NOMO-1 treated with DMSO at 0.1 percent for 48 hours (cell line): ENCODE results near the gene IFT52.
A peak's percentile ranks its signal among the peaks of the same experiment; 100 is the strongest.
"Not testable (repeated sequence)": the region's sequence is repeated elsewhere in the genome, so short reads cannot be mapped to it uniquely, and the experiment has no call there.

ENCODE experiments used
- DNase-seq: peaks from one replicate; lab custom pipeline; 2025; ENCODE audit not compliant: unreplicated experiment; lab: John Stamatoyannopoulos, UW

IFT52 gene

DNA sequence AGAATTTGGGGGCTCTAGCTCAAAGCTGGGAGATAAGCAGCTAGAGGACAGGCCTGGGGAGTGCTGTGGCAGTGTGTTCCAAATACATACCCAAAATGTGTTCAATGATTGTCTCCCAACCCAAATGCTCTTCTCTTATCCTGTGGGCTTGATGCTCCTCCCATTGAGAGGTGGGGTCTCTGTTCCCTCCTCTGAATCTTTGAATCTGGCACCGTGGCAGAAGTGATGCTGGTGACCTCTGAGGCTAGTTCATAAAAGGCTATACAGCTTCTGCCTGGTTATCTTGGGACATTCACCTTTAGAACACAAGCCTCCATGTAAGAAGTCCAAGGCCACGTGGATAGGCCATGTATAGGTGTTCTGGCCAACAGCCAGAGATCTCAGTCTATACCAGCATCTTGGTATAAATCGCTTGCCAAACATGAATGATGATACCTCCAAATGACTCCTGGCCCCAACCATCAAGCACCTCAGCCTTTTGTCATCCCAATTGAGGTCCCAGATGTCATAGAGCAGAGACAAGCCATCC is 60.3 kb downstream of the IFT52 start:
- DNase-seq, result no peak

DNA sequence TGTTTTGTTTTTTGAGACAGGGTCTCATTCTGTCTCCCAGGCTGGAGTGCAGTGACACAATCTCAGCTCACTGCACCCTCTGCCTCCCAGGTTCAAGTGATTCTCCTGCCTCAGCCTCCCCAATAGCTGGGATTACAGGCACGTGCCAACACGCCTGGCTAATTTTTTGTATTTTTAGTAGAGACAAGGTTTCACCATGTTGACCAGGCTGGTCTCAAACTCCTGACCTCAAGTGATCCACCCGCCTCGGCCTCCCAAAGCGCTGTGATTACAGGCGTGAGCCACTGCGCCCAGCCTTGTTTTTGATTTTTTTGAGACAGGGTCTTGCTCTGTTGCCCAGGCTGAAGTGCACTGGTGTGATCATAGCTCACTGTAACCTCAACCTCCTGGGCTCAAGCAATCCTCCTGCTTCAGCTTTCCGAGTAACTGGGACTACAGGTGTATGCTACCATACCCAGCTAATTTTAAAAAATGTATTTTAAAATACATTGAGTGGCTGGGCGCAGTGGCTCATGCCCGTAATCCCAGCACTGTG is 61.0 kb downstream of the IFT52 start:
- not testable (repeated sequence) for DNase-seq

DNA sequence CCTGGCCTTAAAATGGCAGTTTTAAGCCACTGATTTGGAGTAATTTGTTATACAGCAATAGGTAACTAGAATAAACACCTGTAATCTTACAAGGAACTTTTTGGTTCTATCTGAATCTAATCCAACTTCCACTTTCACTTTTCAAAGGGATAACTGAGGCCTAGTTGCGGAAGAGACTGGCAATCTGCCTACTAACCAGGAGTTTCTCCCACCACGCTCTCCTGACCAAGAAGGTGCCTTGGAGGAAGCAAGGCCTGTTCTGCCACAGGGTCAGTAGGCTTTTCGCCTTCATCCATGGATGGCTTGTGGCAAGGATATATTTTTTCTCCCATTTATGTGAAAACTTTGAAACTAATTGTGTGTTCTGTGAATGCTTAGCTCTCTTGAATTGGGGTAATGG is 63.2 kb downstream of the IFT52 start:
- DNase-seq, result no peak

DNA sequence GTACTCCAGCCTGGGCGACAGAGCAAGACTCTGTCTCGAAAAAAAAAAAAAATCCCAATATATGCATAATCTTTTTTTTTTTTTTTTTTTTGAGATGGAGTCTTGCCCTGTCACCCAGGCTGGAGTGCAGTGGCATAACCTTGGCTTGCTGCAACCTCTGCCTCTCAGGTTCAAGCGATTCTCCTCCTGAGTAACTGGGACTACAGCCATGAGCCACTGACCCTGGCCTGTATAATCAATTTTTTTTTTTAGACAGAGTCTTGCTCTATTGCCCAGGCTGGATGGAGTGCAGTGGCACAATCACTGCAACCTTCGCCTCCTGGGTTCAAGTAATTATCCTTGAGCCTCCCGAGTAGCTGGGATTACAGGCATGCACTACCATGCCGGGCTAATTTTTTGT is 64.4 kb downstream of the IFT52 start:
- DNase-seq, result not testable (repeated sequence)

DNA sequence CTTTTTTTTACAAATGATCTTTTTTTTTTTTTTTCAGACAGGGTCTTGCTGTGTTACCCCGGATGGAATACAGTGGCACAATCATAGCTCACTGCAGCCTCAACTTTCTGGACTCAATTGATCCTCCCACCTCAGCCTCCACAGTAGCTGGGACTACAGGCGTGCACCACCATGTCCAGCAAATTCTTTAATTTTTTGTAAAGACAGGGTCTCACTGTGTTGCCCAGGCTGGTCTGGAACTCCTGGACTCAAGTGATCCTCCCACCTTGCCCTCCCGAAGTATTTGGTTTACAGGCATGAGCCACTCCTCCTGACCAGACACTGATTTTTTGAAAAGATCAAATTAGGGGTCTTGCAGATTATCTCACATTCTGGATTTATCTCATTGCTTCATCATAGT is 65.2 kb downstream of the IFT52 start:
- DNase-seq, result no peak

DNA sequence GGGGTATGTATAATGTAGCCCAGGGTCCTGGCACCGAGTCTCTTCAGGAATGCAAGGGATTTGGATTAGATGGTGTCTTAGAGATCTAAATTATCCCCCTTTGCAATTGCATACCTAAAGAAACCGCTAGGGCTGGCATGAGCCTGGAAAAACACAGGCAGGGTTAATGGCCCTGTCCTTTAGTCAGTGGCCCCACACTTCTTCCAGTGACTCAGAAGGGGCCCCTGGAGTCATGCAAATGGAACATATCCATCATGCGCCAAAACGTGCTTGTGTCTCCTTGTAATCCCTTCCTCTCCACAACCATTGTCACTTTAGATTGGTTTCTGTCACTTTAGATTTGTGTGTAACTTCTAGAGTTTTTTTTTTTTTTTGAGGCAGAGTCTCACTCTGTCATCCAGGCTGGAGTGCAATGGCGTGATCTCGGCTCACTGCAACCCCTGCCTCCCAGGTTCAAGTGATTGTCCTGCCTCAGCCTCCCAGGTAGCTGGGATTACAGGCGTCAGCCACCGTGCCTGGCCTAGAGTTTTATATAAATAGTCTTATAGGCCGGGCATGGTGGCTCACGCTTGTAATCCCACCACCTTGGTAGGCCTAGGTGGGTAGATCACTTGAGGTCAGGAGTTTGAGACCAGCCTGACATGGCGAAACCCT is 67.5 kb downstream of the IFT52 start:
- DNase-seq, result peak; percentile 31

DNA sequence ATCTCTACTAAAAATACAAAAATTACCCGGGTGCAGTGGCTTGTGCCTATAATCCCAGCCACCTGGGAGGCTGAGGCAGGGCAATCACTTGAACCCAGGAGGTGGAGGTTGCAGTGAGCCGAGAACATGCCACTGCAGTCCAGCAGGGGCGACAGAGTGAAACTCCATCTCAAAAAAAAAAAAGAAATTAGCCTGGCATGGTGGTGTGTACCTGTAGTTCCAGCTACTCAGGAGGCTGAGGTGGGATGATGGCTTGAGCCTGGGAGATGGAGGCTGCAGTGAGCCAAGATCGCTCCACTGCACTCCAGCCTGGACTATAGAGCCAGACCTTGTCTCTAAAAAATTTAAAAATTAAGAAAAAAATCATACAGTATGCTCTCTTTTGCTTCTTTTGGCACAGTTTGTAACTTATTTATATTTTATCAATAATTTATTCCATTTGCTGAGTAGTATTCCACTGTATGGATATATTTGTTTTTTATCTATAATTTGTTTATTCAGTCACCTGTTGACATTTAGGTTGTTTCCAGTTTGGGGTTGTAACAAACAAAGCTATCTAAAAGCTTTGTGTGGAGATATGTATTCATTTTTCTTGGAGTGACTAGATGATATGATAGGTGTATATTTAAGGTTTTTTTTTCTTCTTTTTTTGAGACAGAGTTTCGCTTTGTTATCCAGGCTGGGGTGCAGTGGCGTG is 68.1 kb downstream of the IFT52 start:
- no peak for DNase-seq

DNA sequence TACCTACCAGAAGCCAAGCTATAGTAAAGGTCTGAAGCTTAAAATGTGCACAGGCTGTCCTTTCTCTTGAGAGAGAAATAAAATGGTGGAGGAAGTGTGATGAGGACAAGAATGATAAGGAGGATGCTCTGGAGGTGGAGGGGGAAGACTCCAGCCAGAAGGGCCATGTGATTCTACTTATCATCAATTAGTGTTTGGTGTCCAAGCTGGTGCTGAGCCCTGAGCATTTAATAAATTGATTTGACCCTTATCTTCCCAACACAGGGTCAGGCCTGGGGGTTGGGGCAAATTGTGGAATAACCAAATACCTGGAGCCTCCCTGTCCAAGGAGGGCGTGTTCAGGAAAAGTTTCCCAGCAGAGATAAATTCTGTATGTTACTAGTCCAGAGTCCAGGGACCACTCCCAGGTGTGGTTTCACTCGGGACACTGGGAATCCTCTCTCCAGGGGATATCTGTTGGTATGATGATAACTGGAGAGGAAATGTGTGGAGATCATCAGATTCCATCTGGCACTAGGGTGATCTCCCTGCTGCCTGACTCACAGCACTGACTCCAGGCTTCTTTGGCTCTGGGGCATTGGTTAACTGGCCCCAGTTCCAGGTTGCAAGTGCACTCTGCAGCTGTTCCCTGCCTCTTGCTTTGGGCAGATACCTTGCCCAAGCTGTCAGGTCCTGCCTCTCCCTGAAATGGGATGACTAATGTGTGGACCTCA is 72.4 kb downstream of the IFT52 start:
- DNase-seq, result no peak

DNA sequence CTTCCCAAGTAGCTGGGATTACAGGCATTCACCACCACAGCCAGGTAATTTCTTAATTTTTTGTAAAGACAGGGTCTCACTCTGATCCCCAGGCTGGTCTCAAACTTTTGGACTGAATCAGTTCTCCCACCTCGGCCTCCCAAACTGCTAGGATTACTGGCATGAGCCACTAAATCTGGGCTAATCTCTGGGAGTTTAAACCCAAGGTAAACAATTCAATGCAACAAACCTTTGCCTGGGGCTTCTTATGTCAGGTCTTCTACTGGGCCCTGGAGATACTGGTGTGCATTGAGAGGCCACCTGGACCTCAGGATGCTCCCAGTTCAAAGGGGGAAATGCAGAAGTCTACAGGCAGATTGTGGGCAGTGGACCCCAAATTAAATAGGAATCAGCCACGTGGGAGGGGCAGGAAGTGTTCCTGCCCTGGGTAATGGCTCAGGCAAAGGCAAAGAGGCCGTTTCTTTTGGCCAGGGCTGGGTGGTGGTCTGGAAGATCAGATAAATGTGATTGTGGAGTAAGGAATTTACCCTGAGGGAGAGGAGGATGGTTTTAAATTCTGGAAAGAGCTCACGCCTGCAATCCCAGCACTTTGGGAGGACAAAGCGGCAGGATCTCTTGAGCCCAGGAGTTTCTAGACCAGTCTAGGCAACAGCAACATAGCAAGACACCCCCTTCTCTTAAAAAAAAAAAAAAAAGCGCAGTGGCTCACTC is 74.9 kb downstream of the IFT52 start:
- DNase-seq, result no peak

DNA sequence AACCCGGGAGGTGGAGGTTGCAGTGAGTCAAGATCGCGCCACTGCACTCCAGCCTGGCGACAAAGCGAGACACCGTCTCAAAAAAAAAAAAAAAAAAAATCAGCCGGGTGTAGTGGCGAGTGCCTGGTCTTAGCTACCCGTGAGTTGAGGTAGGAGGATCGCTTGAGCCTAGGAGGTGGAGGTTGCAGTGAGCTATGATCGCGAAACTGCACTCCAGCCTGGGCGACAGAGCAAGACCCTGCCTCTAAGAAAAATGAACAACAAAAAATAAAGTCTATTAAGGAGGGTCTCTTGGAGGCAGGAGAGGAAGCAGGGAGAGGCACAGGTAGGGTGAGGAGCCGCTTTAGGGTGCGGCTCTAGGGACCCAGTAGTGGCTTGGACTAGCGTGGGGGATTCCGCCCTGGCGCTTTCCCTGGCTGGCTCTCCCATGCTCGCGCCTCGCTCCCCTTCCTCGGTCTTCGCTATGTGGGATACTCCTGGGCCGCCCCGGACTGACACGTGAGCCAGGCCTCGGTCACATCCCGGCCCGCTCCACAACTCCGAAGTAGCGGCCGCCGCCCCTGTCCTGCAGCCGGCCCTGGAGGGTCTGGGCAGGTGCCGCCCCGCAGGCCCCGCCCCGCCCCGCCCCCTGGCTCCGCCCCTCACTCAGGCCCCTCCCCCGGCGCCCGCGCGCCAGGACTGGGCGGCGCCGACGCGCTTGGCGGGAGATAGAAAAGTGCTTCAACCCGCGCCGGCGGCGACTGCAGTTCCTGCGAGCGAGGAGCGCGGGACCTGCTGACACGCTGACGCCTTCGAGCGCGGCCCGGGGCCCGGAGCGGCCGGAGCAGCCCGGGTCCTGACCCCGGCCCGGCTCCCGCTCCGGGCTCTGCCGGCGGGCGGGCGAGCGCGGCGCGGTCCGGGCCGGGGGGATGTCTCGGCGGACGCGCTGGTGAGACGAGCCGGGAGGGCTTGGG is 75.9 kb downstream of the IFT52 start, which contains the start of gene MYBL2:
MYBL2 (plus strand) TSS at position 739 of the 953 bp plus-strand sequence; CDS start at position 909, 170 bp downstream.
- peak; percentile 56 for DNase-seq

DNA sequence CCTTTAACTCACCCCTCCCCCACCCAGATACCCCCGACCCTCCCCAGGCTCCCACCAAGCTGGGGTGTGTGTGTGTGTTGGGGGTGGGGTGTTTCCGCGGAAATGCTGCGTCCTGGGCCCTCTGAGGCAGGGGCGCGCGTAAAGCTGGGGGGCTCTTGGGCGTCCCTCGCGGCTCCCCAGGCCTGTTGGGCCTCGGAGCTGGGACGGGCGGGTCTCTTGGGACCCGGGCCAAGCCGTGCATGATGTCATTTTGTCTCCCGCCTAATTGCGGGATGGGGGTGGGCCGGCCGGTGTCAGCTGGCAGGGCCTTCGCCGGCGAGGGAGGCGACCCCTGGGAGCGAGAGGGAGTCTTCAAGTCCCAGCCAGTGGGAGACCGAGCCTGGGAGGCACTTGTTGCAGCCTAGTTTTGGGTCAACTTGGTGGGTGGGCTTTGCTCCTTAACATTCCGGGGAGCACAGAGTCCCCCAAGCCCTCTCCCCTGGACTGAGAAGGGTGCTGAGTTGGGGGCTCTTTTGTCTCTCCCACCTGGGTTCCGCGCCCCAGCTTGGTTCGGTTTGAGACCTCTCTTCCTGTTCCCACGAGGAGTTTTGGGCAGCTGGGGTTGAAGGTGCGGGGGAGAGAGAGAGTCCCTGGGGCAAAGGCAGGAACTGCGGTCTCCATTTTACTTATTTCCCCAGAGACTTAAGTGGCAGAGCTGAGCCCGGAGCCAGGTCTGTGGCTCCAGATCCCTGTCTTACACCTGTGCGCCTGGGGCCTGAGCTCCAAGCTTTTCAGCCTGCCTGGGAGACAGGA is 76.8 kb downstream of the IFT52 start:
- no peak for DNase-seq

DNA sequence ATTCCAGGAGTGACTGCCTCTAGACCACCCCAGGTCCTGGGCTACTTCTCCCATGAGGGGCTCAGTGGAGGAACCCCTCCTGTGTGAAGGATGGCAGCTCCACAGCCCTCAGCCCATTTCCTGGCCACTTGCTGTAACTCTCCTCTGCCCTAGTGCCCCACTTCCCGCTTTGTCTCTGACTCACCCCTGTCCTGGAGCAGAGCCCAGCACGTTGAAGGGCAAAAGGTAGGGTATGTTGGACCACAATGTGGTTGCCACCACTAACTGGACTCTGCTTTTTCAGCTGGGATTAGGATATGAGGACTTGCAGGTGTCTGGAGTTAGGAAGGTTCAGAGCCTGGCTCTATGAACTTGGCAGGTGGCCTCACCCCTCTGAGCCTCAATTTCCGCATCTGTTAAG is 78.6 kb downstream of the IFT52 start:
- no peak for DNase-seq

DNA sequence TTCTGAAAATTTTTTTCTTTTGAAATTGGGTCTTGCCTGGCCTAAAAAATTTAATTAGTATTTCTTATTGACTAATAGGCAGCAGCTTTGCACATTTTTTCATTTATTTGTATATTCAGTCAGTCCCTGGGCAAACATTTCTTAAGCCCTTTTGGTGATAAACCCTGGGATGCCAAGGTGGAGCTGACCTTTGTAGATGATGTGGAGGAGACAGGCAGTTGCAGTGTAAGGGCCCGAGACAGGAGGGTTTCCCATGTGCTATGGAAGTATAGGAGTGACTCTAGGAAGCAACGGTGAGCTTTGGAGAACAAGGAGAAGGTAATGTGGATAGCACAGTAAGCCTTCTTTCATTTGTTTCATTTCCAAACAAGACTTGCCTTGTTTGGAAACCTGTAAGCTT is 79.7 kb downstream of the IFT52 start:
- no peak for DNase-seq

DNA sequence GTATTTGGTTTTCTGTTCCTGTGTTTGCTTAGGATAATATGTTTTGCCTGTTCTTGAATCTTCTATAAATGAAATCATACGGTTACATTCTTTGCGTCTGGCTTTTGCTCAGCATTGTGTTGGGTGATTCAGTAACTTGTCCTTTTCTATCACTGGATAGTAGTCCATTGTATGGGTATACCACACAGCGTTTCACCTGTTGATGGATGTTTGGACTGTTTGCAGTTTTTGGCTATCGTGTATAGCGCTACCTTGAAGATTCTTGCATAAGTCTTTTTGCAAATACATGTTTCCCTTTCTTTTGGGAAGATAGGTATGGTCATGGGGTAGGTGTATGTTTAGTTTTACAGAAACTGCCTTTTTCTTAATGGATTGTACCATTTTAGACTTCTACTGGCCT is 85.6 kb downstream of the IFT52 start:
- no peak for DNase-seq

DNA sequence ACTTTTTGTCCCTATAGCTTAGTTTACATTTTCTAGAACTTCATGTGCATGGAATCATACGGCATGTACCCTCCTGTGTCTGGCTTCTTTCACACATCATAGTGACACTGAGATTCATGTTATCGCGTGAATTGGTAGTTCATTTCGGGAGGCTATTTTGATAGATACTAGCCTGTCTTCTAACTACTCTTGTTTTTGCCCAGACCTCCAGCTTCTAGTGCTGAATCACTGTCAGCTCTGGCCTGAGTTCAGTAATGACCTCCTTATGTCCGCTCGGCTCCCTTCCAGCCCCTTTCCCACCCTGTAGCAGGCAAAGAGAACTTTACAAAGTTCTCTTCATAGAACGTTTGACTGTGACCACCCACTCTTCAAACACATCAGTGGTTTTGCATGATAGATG is 90.2 kb downstream of the IFT52 start:
- no peak for DNase-seq

DNA sequence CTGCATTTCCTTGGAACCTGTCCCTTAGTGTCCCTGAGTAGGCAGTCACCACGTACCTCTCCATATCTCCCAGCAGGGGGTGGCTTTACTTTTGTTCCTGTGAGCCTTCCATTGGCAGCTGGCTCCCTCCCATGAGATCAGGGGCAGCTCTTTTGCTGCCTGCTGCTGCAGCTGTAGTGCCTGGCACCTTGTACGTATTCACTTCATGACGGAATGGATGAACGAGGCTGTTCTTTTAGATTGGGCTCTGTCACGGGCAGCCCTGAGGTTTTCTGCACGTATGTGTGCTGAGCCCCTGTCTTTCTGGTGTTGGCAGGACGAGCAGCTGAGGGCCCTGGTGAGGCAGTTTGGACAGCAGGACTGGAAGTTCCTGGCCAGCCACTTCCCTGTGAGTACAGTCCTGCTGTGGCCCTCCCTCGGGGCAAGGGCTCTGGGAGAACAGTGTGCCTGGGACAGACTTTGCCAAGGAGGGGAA is 90.8 kb downstream of the IFT52 start:
- no peak for DNase-seq

DNA sequence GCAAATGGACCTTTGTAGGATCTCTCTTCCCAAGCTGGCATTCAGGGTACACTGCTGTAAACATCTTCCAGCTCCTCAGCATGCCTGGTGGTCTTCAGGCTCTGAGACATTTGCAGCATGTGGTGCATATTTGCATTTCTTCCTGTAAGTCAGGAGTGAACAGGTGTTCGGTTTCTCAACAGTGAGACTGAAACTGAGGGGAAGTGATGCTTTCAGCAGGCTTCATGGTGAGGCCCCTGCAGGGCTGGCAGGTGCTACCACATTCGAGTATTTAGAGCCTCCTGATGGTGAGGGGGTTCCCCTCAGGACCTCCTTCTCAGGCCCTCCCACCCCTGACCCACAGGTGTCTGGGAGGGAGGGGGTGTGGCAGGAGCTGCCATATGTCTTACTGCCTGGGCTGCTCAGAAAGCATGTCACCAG is 91.3 kb downstream of the IFT52 start:
- DNase-seq, result no peak

DNA sequence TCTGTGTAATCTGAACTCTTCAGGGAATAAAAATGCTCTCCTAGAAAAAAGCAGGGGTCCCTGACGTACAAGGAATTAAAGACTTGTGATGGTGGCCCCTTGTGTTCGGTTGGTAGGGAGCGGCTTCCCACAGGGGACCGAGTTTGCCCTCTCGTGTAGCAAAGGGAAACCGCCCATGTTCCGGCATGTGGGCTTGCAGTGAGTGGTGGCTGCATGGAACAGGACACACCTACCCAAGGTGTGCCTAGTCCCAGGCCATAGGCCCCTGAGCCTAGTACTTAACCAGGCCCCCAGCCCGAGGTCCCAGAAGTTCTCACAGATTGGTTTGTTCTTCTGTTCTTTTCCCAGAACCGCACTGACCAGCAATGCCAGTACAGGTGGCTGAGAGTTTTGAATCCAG is 91.7 kb downstream of the IFT52 start:
- DNase-seq, result no peak

DNA sequence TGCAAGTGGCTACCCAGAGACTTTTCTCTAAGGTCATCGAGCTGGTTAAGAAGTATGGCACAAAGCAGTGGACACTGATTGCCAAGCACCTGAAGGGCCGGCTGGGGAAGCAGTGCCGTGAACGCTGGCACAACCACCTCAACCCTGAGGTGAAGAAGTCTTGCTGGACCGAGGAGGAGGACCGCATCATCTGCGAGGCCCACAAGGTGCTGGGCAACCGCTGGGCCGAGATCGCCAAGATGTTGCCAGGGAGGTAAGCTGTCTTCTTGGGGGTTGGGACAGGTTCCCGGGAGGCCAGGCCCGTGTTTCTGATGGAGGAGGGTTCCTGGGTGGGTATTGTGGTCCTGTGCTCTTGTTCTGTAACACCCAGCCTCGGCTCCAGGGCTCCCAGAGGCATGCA is 96.1 kb downstream of the IFT52 start:
- DNase-seq, result no peak
